Middle frontal gyrus (tissue), 1 donor: ENCODE data around the gene CSRP2.

Experiments used
- DNase-seq: peaks from one replicate; pipeline ENCODE4 v3.0.0-alpha.2; 2015; ENCODE audit warnings: low spot score; ENCODE audit errors: extremely low spot score

CSRP2 gene

DNA sequence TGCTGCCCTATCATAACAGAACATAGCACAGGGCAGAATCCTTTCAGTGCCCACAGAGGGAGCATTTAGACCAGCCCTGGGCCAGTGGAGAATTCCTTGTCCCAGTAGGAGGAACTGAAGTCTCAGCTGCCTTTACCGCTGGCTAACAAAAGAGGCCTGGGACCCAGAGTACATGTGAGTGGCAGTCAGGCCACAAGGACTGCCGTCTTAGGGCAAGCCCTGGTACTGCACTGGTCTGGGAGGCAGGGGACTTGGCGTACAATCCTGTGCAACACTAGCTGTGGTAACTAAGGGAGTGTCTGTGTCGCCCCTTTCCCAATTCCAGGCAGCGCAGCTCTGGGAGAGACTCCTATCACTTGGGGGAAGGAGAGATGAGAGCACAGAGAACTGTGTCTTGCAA lies 17.0 kb upstream of the CSRP2 start:
- no peak for DNase-seq

- DNase-seq: no peak
Measured at GRCh38 chr12:76891609-76892008, 12.8 kb upstream of the CSRP2 start.

DNA sequence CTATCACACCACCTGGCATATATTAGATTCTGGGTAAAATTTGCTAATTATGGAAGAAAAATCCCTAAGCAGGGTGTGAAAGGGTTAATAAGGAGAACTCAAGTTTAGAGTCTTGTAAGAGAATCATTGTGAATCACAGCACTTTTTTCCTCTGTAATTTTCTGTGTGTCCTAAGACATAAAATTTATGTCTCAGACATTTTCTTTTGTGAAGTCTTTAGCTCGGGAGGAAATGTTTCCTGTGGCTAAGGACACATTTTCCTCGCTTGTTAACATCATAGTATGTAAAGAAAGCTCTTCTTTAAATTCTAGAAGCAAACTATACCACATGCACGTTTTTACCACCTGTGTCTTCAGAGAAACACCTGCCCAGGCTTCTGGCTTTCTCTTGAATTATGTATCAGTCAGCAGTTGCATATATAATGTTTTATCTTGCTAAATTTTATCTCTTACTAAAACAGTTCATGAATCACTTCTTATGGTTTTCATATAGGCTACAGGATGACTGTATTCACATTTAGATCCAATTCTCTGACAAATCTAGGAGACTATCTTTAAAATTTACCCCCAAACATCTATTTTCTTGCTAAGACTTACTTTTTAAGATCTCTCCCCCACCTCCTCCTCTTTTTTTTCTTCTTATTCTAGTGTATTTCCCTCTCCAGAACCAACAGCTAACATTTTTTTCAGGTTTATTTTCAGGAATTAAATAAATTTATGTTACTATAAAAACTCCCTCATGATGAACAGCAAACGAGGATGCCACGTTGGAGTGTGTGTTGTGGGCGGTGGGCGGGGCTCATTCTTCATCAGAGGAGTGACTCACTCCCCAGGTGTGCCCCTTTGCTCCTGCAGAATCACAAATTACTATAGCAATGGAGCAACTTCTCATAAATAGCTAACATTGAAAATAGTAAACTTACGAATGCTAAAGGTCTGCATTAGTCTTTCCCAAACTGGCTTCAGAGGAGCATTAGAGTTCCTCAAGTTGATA lies 11.6 kb upstream of the CSRP2 start:
- DNase-seq: no peak

DNA sequence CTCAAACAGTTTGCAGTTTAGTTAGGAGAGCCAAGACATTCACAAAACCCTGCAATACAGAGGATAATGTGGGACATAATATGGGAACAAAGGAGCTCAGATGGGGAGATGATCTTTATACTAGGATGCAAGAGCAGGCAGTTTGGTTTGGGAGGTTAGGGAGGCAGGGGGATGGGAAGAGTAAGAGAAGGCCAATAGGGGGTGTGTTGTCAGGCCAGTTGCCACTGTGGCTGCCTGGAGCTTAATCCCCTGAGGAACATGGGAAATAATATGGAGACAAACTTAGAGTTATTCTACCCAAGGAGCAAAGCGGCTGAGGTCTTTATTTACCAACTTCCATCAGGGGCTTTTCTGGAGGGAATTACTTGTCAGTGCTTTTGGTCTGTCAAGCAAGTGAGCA lies 10.0 kb upstream of the CSRP2 start:
- DNase-seq: no peak

- DNase-seq: no peak
Measured at GRCh38 chr12:76883811-76884210, 5.0 kb upstream of the CSRP2 start.

GRCh38 chr12:76883151-76883550 lies 4.3 kb upstream of the CSRP2 start:
- DNase-seq: no peak

DNA sequence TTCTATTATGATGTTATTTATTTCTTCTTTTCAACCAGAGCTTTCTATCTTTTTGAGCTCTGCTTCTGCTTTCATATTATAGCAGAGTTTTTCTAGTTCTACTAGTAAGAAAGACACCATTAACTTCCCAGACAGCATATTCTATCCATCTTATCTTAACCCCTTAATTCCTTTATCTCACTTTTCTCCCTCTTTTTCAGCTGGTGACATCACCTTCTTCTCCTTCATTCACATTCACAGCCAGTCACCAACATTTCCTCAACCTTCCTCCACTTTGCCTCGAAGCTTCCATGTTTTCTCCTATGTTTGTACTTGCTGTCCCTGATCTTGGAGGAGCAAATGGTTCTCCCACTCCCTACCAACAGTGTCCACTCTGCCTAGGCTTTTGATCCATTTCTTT lies 3.5 kb upstream of the CSRP2 start:
- DNase-seq: no peak

DNA sequence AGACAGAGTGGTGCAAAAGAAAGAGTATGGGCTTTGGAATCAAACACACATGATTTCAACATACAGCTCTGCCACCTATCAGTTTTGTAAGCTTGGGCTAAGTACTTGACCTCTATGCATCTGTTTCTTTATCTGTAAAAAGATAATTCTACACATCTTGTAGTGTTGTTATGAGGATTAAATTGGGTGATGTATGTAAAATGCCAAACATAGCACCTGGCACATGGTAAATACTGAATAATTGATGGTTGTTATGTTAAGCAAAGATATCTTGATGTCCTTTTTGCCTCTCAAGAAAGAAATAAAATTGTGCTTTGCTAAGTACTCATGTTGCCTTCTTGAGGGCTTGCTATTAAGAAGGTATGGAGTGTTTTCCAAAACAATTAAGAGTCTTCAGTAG lies 2.3 kb upstream of the CSRP2 start:
- no peak for DNase-seq

GRCh38 chr12:76880519-76881023 lies 1.8 kb upstream of the CSRP2 start:
- DNase-seq: no peak

DNA sequence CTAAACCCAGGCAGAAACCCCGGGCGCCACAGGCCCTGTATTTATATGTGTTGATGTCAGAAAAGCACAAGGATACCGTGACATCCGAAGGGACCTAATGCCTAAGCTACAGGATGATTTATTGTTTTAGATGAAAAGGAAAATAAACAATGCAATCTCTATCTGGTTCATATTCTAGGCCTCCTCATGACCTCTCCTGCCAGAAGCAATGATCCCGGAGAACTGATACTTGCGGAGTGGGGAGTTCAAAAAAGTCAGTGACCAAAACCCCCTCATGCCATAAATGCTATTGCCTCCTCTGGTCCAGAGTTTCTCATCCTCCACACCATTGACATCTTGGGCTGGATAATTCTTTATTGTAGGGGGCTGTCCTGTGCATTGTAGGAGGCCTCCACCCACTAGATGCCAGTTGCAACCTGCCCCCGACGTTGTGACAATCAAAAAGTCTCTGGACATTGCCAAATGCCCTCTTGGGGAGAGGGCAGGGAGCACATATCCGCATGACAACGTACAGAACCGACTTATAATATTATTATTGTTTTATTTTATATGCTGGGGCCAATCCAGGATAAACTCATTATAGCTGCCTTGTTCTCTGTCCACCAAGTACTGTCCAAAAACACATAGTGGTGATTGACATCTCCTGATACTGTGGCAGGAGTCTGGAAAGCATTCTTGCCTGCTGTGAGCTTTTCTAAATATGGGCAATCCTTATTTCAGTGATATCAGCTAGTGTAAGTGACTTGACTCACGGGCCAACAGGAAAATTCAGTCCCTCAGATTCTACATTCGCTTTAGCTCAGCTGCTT lies 1.1 kb upstream of the CSRP2 start:
- no peak for DNase-seq

DNA sequence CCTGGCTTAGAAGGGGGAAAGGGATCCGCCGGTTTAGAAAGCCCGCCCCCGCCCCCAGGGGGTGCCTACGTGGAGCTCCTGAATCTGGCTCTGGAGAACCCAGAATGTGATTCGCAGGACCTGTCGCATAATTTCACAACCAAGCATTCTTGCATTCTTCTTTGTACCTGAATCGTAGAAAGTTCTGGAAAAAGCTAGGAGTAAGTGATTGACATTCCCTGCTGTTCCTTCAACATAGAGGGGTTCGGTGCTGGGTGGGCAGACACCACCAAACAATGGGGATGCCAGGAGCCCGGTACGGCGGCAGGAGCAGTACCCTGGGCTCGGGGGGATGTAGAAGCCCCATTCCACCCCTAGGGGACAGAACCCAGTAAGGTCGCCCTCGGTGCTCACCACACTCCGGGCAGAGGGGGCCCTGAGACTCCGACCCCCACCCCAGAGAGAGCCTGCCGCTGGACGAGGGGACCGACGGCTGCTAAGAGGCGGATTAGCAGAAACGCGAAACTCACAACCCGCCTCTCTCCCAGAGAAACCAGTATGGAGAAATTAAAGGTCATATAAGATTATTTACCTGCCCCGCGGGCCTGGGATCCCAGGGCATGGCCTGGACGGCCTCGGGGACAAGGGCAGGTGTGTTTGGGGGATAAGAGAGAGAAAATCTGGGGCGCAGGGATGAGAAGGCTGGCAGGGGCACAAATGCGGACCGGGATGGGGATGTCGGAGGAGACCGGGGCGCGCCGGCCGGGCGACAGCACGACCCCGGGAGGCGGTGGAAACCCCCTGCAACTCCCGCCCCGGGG lies 520 bp downstream of the CSRP2 start:
- DNase-seq: no peak

DNA sequence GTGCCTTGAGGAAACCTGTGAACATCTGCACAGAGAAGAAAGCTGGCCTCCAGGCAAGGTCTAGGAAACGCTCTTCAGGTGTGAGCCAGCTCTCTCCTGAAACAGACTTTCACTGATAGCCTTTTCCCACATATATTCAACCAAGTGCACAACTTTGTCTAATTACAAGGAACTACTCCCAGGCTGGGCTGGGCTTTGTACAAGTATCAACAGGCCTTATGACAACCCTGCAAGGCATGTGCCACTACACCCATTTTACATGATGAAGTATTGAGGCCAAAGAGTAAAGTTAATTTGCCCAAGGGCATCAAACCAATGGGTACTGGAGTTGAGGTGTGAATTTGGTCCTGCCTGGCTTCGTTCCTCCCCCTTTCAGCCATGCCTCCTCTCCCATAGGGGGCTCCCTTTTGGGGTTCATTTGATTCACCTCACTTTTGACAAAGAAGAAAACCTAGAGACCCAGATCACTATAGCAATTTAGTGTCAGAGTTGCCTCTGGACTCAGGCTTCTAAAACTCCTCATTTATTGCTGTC lies 2.1 kb downstream of the CSRP2 start:
- no peak for DNase-seq

DNA sequence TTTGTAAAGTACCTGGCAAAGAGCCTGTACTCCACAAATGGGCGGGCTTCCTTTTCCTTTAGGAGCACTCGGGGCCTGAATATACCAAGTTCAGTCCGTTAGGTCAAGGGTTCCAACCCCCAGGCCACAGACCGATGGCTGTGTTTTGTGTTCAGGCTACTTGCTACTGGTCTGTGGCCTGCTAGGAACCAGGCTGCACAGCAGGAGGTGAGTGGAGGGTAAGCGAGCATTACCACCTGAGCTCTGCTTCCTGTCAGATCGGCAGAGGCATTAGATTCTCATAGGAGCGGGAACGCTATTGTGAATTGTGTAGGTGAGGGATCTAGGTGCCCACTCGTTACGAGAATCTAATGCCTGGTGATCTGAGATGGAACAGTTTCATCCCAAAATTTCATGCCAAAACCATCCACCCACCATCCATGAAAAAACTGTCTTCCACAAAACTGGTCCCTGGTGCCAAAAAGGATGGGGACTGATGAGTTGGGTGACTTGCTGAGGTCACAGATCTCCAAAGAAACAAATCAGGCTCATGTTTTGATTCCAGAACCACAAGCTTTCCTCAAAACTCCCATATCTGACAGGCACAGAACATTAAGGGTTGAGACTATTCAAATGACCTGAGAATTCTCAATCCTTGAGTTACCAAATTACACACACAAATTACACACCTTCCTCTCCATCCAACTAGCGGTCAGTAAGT lies 4.2 kb downstream of the CSRP2 start:
- no peak for DNase-seq

DNA sequence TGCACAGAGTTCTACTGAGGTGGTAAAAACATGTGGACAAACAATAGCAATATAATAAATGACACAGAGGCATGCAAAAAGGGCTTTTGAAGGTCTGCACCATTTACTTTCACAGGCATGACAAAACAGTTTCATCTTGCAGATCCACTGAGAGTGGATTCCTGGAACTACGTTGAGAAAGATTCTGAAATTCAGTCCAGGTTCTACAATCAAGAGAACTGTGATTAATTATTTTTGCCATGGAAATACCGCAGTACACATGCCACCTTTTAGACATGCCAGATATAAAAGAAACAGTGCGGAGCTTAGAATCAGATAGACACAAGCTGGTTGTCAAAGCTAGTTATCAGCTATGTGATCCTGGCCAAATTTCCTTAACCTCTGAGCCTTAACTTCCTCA lies 4.8 kb downstream of the CSRP2 start:
- no peak for DNase-seq

DNA sequence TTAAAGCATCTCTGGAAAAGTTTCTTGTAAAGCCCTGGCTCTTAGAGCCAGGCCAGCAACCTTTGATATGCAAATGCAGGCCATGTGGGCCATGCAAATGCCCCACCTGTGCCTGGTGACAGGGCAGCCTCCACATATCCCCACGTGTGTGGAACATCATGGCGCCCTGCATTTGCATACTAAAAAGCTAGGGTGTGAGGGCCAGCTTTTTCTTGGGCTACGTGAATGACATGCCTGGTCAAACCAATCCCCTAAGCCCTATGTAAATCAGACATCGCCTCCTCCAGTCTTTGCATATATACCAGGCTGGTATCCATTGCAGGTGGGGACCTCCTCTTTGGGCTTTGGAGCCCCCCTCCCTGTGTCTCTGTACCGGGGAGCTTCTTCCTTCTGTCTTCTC lies 6.4 kb downstream of the CSRP2 start:
- no peak for DNase-seq

GRCh38 chr12:76871742-76872141 lies 7.1 kb downstream of the CSRP2 start:
- no peak for DNase-seq

DNA sequence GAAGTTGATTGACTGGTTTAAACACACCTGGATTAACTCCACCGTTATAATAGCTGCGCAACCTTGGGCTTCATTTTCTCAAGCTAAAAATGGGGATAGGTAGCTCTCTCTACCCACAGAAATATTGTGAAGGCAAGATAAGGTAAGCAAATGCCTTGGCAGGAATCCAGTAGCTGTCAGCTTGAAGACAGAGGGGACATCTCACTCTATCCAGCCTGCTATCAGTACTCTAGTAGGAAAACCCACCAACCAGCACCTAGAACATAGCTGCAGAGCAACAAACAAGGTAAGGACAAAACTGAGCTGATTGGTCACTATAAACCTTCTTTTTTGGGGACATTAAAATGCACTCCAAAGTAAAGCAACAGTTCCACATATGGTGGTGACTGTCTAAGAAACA lies 7.7 kb downstream of the CSRP2 start:
- no peak for DNase-seq

DNA sequence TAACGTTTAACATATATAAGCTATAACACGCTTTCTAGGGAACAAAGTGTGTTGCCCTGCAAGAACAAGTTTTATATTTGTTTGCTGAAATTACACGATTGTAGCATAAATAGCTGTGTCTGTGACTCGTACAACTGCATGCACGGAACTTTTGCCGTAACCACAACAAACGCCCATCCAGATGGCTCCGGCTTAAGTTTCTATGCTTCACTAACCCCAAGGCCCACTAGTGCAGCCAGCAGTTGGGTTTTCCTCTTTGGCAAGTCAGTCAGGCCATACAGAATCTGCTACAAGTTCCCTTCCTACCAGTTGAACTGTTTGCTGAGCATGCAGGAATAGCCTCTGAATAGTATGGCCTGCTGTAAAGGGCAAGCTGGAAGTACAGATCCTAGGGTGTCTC lies 12.1 kb downstream of the CSRP2 start:
- DNase-seq: no peak

- DNase-seq: no peak
Measured at GRCh38 chr12:76866151-76866567, 12.7 kb downstream of the CSRP2 start.

- no peak for DNase-seq
Measured at GRCh38 chr12:76864791-76865400, 13.9 kb downstream of the CSRP2 start.
